NCI-H1694 (cell line): Measurements from ENCODE around the gene ERGIC1.

ENCODE experiments used
- DNase-seq: peaks from one replicate; lab custom pipeline; 2025; lab: John Stamatoyannopoulos, UW

Gene ERGIC1

DNA sequence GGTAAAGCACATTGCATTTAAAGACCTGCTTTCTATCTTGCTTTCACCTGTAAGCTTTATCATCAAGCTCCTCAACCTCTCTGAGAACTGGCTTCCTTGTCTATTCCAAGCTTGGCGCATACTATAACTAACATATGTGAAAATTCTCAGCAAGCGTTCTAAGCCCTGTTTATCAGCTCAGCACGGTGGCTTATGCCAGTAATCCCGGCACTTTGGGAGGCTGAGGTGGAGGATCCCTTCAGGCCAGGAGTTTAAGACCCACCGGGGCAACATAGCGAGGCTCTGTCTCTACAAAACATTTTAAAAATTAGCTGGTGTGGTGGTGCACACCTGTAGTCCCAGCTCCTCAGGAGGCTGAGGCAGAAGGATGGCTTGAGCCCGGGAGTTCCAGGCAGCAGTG, 147.9 kb downstream of the ERGIC1 start:
- DNase-seq, result no peak

DNA sequence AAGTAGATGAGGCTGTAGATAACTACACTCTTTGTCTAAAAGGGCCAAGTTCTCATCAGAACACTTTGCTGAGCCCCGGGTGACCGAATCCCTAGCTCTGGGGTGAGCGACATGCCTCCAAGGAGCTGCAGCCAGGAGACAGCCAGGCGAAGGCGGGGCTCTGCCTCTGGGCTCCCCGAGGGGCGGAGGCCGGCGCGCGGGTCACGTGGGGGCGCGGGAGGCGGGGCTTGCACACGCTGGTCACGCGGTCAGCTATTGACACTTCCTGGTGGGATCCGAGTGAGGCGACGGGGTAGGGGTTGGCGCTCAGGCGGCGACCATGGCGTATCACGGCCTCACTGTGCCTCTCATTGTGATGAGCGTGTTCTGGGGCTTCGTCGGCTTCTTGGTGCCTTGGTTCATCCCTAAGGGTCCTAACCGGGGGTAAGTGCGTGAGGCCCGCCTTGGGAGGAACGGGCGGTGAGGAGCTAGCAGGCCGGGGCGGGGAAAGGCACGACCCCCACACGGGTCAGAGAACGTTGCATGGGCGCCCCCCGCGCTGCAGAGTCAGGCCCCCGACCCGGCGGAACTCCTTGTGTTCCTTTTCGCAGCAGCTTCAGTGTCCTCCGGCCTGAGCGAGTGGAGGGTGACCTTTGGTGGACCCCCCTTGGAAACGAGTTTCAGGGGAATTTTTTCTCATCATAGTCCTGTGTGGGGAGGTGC, 149.6 kb downstream of the ERGIC1 start, which contains the start of gene ATP6V0E1:
TSS of gene ATP6V0E1 (plus strand) at position 230 of the 702 bp plus-strand sequence. CDS start at position 320, 90 bp downstream.
- peak; percentile 77 for DNase-seq

DNA sequence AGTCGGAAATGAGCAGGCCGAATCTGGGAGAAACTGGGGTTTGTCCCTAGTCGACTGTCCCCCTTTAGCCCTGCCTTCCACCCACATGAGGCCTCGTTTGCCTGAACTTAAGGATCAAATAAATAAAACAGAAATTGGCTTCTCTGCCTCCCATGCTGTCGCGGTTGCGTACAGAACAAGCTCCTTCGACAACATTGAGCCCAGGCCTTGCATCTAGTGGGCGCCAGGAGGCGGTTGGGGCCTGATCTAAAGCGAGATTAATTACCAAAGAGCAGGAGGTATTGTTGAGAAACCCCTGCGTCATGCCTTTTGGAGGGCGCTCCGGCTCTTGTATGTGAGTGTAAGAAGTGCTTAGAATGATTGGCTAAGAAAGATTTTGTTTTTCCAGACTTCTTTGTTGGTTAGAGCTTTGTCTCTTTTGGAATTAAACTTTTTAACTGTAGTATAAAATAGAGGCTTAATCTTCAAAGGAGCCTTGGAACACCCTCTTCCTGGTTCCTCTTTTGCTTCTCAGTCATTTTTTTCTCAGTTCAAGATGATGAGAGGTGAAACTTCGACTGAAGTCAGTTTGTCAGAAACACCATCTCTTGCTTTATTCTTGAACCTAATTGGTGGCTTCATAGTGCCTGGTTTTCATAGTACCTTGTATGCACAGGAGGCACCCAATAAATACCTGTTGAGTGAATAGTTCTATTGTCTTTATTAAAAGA, 150.3 kb downstream of the ERGIC1 start:
- DNase-seq, result peak; percentile 40

DNA sequence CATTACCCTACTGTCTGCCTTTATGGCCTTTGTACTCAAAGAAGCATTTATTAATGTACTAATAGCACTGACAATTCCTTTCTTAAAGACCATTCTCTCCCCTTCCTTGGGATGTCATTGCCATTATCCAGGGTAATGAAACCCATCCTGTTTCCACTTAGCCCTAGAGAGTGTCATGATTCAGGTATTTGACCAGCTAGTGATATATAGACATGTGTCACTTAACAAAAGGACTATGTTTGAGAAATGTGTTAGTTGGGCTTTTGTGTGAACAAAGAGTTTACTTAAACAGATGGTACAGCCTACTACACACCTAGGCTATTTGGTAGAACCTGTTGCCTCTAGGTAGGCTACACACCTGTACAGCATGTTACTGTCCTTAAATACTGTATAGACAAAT, 151.5 kb downstream of the ERGIC1 start:
- no peak for DNase-seq

DNA sequence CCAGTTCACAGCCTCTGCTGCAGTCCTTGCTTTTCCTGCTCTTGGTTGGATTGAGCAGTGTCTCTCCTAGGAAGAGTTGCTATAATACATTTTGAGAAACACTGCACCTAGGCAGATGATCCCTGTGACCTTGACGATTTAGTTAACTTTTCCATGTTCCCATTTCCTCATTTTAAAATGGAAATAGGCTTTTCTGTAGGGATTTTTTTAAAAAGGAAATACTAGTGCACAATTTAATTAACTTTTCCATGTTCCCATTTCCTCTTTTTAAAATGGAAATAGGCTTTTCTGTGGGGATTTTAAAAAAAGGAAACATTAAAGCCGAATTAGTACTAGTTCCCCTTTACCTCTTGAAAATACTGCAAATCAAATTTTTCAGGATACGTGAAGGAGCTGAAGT, 154.2 kb downstream of the ERGIC1 start:
- DNase-seq, result no peak

DNA sequence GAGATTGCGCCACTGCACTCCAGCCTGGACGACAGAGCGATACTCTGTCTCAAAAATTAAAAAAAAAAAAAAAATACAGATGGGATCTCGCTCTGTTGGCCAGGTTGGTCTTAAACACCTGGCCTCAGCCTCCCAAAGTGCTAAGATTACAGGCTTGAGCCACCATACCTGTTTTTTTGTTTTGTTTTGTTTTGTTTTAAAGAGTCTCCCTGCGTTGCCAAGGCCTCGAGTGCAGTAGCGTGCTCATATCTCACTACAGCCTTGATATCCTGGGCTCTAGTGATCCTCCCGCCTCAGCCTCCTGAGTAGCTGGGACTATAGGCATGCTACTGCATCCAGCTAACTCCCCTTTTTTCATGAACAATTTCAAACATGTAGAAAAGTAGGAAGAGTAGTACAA, 156.7 kb downstream of the ERGIC1 start:
- no peak for DNase-seq

DNA sequence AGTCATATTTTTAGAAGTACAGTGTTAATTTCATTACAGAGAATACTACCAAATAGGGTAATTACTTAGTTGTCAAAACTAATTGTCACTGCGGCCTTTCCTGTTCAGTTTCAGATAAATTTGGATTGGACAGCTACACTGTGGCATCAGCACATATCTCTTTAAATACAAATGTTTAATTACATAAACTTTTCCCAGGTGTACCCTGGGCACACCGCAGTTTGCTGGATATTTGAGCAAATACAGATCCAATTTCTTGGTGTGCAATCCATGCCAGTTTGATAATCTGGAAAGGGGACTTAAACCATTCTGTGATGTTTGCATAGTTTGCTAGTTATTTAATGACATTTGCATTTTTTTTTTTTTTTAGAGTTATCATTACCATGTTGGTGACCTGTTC, 160.4 kb downstream of the ERGIC1 start:
- DNase-seq, result no peak

DNA sequence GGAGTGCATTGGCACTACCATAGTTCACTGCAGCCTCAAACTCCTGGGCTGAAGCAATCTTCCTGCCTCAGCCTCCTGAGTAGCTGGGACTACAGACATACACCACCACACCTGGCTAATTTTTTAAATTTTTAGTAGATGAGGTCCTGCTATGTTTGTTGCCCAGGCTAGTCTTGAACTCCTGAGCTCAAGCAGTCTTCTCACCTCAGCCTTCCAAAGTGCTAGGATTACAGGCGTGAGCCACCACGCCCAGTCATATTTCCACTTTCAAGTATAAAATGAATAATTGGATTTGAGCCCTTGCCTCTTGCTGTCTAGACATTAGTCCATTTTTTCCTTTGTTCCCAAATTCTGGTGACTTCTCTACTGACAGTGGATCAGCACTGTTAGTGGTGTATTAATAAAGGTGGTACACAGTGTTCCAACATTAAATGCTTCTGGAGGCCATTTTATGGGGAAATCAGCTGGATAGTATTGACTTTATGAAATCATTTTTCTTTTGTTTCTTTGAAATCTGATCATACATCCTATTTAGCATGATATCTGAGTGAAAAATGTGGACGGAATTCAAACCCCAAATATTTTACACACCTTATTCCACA, 165.4 kb downstream of the ERGIC1 start:
- DNase-seq, result no peak

DNA sequence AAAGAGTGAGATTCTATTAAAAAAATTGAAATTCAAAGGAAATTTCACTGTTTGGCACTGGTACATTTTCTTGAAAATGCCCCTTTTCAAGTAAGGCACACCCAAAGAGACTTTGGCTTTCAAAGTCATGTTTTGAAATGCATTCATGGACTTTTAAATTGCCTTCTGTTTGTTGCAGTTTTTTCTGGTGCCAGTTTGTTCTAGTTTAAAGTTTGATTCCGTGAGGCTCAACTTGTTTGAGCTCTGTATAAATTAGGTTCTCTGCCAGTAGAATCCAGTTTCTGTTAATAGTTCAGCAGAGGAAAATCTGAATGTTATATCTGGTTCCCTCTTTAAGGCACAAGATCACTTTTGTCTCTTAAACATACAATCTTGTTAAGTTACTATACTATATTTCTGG, 165.9 kb downstream of the ERGIC1 start:
- DNase-seq, result no peak

DNA sequence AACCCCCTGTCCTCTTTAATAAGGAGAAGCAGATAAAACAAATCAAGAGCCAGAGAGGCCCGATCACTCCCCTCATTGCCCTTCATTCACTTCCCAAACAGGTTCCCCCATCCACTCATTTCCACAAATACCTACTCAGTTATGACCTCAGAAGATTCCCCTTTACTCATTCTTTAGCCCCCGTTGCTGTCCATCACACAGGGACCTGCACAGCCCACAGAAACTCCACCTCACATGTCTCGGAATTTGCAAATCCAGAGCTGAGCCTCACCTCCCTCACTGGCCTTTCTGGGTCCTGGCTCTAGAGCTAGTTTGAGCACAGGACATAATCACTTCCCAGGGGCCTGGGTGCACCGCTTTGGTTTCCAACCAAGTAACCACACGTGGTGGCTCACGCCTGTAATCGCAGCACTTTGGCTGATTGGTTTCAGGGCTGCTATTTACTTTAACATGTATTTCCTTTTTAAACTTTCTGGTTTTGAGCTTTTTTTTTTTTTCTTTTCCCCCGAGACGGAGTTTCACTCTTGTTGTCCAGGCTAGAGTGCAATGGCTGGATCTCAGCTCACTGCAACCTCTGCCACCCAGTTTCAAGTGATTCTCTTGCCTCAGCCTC, 167.3 kb downstream of the ERGIC1 start:
- DNase-seq, result no peak
